ENCODE data around the gene CD200R1. TPM values are rescaled to one million over a fixed set of nuclear protein-coding genes. Genes with fewer than 3 reads are reported as not detected.

CD200R1 gene
- total and polyA plus RNA-seq, 2 experiments from 2014 or later: 0.18 to 0.28 TPM

DNA sequence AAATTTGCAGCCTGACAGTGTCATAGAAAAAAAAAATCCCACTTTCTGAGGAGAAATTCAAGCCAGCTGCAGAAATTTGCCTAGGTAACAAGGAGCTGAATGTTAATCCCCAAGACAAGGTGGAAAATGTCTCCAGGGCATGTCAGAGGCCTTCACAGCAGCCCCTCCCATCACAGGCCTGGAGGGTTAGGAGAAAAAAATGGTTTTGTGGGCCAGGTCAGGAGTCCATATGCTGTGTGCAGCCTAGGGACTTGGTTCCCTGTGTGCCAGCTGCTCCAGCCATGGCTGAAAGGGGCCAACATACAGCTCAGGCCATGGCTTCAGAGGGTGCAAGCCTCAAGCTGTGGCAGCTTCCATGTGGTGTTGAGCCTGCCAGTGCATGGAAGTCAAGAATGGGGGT is 11.2 kb downstream of the CD200R1 start:
- Histone ChIP-seq H4K20me1 (replicated peaks; ENCODE audit: insufficient read depth) (no peaks in the 10 kb centered on the region), H2AFZ (no peak overlapping the region), H3K79me2 (replicated peaks; ENCODE audit: insufficient read depth) (no peaks in the 10 kb centered on the region), H3K4me2 (no peak overlapping the region), H3K27me3 (ENCODE audit: insufficient read depth) (no peaks in the 10 kb centered on the region), H3K36me3 (ENCODE audit: insufficient read depth) (no peaks in the 10 kb centered on the region), H3K4me1 (ENCODE audit: insufficient read depth) (no peaks in the 10 kb centered on the region; the same call in 1 of the 2 replicates), H3K4me3 (no peak overlapping the region), H3K9me2 (ENCODE audit: insufficient read depth) (no peaks in the 10 kb centered on the region), H3F3A (replicated peaks; ENCODE audit: low read depth) (no peaks in the 10 kb centered on the region), H3K27ac (ENCODE audit: low read depth) (no peak overlapping the region)
- H3K4me1 Mint-ChIP-seq: peaks cover 11% of the 10 kb centered on the region; the same call in 2 of the 3 replicates
- no peak for TF ChIP-seq ZNF331 (CRISPR knock-in tag; IDR thresholded peaks at IDR 0.05; ENCODE audit: low read depth)
- no peak for TF ChIP-seq STAT1 (IDR thresholded peaks at IDR 0.05; ENCODE audit: unreplicated experiment)
- no peak for TF ChIP-seq CREB1 (CRISPR knock-in tag; IDR thresholded peaks at IDR 0.05; ENCODE audit: low read depth)
- TF ChIP-seq, protein P1, sequence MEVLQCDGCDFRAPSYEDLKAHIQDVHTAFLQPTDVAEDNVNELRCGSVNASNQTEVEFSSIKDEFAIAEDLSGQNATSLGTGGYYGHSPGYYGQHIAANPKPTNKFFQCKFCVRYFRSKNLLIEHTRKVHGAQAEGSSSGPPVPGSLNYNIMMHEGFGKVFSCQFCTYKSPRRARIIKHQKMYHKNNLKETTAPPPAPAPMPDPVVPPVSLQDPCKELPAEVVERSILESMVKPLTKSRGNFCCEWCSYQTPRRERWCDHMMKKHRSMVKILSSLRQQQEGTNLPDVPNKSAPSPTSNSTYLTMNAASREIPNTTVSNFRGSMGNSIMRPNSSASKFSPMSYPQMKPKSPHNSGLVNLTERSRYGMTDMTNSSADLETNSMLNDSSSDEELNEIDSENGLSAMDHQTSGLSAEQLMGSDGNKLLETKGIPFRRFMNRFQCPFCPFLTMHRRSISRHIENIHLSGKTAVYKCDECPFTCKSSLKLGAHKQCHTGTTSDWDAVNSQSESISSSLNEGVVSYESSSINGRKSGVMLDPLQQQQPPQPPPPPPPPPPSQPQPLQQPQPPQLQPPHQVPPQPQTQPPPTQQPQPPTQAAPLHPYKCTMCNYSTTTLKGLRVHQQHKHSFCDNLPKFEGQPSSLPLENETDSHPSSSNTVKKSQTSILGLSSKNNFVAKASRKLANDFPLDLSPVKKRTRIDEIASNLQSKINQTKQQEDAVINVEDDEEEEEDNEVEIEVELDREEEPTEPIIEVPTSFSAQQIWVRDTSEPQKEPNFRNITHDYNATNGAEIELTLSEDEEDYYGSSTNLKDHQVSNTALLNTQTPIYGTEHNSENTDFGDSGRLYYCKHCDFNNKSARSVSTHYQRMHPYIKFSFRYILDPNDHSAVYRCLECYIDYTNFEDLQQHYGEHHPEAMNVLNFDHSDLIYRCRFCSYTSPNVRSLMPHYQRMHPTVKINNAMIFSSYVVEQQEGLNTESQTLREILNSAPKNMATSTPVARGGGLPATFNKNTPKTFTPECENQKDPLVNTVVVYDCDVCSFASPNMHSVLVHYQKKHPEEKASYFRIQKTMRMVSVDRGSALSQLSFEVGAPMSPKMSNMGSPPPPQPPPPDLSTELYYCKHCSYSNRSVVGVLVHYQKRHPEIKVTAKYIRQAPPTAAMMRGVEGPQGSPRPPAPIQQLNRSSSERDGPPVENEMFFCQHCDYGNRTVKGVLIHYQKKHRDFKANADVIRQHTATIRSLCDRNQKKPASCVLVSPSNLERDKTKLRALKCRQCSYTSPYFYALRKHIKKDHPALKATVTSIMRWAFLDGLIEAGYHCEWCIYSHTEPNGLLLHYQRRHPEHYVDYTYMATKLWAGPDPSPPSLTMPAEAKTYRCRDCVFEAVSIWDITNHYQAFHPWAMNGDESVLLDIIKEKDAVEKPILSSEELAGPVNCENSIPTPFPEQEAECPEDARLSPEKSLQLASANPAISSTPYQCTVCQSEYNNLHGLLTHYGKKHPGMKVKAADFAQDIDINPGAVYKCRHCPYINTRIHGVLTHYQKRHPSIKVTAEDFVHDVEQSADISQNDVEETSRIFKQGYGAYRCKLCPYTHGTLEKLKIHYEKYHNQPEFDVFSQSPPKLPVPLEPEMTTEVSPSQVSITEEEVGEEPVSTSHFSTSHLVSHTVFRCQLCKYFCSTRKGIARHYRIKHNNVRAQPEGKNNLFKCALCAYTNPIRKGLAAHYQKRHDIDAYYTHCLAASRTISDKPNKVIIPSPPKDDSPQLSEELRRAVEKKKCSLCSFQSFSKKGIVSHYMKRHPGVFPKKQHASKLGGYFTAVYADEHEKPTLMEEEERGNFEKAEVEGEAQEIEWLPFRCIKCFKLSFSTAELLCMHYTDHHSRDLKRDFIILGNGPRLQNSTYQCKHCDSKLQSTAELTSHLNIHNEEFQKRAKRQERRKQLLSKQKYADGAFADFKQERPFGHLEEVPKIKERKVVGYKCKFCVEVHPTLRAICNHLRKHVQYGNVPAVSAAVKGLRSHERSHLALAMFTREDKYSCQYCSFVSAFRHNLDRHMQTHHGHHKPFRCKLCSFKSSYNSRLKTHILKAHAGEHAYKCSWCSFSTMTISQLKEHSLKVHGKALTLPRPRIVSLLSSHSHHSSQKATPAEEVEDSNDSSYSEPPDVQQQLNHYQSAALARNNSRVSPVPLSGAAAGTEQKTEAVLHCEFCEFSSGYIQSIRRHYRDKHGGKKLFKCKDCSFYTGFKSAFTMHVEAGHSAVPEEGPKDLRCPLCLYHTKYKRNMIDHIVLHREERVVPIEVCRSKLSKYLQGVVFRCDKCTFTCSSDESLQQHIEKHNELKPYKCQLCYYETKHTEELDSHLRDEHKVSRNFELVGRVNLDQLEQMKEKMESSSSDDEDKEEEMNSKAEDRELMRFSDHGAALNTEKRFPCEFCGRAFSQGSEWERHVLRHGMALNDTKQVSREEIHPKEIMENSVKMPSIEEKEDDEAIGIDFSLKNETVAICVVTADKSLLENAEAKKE (CRISPR knock-in tag; IDR thresholded peaks at IDR 0.05): no peak
- no peak for TF ChIP-seq EZH2 (IDR thresholded peaks at IDR 0.05; ENCODE audit: low read depth, unreplicated experiment)
- TF ChIP-seq JUNB (IDR thresholded peaks at IDR 0.05; ENCODE audit: unreplicated experiment): no peak
- TF ChIP-seq CTCF (conservative IDR thresholded peaks at IDR 0.05; ENCODE audit: low read depth in 2 of 2): no peak
- no peak for TF ChIP-seq ZNF114 (CRISPR knock-in tag; IDR thresholded peaks at IDR 0.05)
- TF ChIP-seq, protein P2, sequence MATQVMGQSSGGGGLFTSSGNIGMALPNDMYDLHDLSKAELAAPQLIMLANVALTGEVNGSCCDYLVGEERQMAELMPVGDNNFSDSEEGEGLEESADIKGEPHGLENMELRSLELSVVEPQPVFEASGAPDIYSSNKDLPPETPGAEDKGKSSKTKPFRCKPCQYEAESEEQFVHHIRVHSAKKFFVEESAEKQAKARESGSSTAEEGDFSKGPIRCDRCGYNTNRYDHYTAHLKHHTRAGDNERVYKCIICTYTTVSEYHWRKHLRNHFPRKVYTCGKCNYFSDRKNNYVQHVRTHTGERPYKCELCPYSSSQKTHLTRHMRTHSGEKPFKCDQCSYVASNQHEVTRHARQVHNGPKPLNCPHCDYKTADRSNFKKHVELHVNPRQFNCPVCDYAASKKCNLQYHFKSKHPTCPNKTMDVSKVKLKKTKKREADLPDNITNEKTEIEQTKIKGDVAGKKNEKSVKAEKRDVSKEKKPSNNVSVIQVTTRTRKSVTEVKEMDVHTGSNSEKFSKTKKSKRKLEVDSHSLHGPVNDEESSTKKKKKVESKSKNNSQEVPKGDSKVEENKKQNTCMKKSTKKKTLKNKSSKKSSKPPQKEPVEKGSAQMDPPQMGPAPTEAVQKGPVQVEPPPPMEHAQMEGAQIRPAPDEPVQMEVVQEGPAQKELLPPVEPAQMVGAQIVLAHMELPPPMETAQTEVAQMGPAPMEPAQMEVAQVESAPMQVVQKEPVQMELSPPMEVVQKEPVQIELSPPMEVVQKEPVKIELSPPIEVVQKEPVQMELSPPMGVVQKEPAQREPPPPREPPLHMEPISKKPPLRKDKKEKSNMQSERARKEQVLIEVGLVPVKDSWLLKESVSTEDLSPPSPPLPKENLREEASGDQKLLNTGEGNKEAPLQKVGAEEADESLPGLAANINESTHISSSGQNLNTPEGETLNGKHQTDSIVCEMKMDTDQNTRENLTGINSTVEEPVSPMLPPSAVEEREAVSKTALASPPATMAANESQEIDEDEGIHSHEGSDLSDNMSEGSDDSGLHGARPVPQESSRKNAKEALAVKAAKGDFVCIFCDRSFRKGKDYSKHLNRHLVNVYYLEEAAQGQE (IDR thresholded peaks at IDR 0.05; ENCODE audit: unreplicated experiment): no peak
- TF ChIP-seq NANOG (IDR thresholded peaks at IDR 0.05; ENCODE audit: borderline replicate concordance): no peak
- no peak for TF ChIP-seq POLR2AphosphoS5 (IDR thresholded peaks at IDR 0.05; ENCODE audit: low read depth)
- no peak for TF ChIP-seq ETS1 (IDR thresholded peaks at IDR 0.05)
- TF ChIP-seq EZH2phosphoT487 (IDR thresholded peaks at IDR 0.05; ENCODE audit: unreplicated experiment): no peak
- H3K27ac Mint-ChIP-seq: no peak overlapping the region
- H3K9me3 Mint-ChIP-seq: peaks cover 21% of the 10 kb centered on the region
- H3K36me3 Mint-ChIP-seq (ENCODE audit: low read depth): peaks cover 17% of the 10 kb centered on the region
- no peak for DNase-seq (ENCODE audit: low spot score)
- peaks cover 2% of the 10 kb centered on the region for H3K27me3 Mint-ChIP-seq (ENCODE audit: insufficient read depth, low read depth, poor library complexity)
- no peak overlapping the region for H3K4me3 Mint-ChIP-seq
- no peak for ATAC-seq

Measured in GM23338 (cell line).